Endothelial cell of umbilical vein (primary cell): ENCODE results near the gene MACROD2.

Experiments used
- CTCF ChIP-seq, 2 donors: IDR thresholded peaks; 1 replicate in 1 of 2; 2 replicates in 1 of 2; pipeline ENCODE4 v1.5.1; 2011; ENCODE audit warnings: low read length in 2 of 2, mild to moderate bottlenecking in 2 of 2, moderate library complexity in 2 of 2, control low read depth in 1 of 2, inconsistent platforms in 1 of 2, low read depth in 1 of 2; ENCODE audit not compliant: insufficient read depth in 1 of 2; ENCODE audit errors: extremely low read depth in 1 of 2
- EZH2 ChIP-seq: IDR thresholded peaks from 2 replicates; pipeline ENCODE4 v1.6.1; 2012; ENCODE audit warnings: borderline replicate concordance, low read depth, mild to moderate bottlenecking, moderate library complexity, low read length, inconsistent platforms; ENCODE audit not compliant: severe bottlenecking
- POLR2A ChIP-seq: IDR thresholded peaks from 2 replicates; pipeline ENCODE4 v1.6.1; 2012; ENCODE audit warnings: low read depth, mild to moderate bottlenecking, control low read depth, low read length

- no peak for TF ChIP-seq EZH2
- TF ChIP-seq CTCF (IDR thresholded peaks at IDR 0.05; ENCODE audit: extremely low read depth in 1 of 2, insufficient read depth in 1 of 2, low read depth in 1 of 2, low read length in 2 of 2): no peak
- no peak for TF ChIP-seq POLR2A
Measured at GRCh38 chr20:15064741-15065140, 1069.4 kb downstream of the MACROD2 start.
